CD8-positive, alpha-beta memory T cell (primary cell): Measurements from ENCODE around the gene KRTAP10-7. TPM values are rescaled to one million over a fixed set of nuclear protein-coding genes. Genes with fewer than 3 reads are reported as not detected.
A peak's percentile ranks its signal among the peaks of the same experiment; 100 is the strongest.
"Not testable (repeated sequence)": the region's sequence is repeated elsewhere in the genome, so short reads cannot be mapped to it uniquely, and the experiment has no call there.

Source experiments
- CTCF ChIA-PET: fragments of 350-600 bp; sonication (Branson Sonifier 250); formaldehyde crosslinking; loops from one replicate; lab custom pipeline; 2021; ENCODE audit warnings: antibody characterized with exemption; lab: Charles Lee
- POLR2A ChIA-PET: fragments of 350-600 bp; sonication (Branson Sonifier 250); formaldehyde crosslinking; loops from one replicate; lab custom pipeline; 2021; ENCODE audit warnings: antibody characterized with exemption; lab: Charles Lee
- DNase-seq, 5 donors: peaks; one replicate each; pipeline versions ENCODE4 v3.0.0 to v3.0.0-alpha.2; 2020 to 2022; ENCODE audit warnings: mixed read lengths in 1 of 5
- H3K27ac ChIP-seq: one replicate; pipeline ENCODE4 v1.7.0; 2013; ENCODE audit warnings: low read depth, mild to moderate bottlenecking, low read length, moderate library complexity
- H3K27me3 ChIP-seq: 2 replicates; pipeline ENCODE4 v1.7.0; 2013; ENCODE audit warnings: low read length, mild to moderate bottlenecking; ENCODE audit not compliant: insufficient read depth, poor library complexity, severe bottlenecking
- H3K36me3 ChIP-seq: 2 replicates; pipeline ENCODE4 v1.7.0; 2013; ENCODE audit warnings: mild to moderate bottlenecking, low read length, moderate library complexity; ENCODE audit not compliant: insufficient read depth
- H3K4me1 ChIP-seq: 2 replicates; pipeline ENCODE4 v1.7.0; 2013; ENCODE audit warnings: mild to moderate bottlenecking, low read length, moderate library complexity; ENCODE audit not compliant: insufficient read depth
- H3K4me3 ChIP-seq: 2 replicates; pipeline ENCODE4 v1.7.0; 2013; ENCODE audit warnings: mild to moderate bottlenecking, low read length
- H3K9me3 ChIP-seq: 2 replicates; pipeline ENCODE4 v1.7.0; 2013; ENCODE audit warnings: mild to moderate bottlenecking, low read length
- H3K27ac Mint-ChIP-seq, 8 donors: one replicate each; pipeline ENCODE4 v1.8.0; 2020 to 2021; ENCODE audit warnings: mixed read lengths in 8 of 8, mild to moderate bottlenecking in 6 of 8, inconsistent platforms in 3 of 8, moderate library complexity in 3 of 8
- H3K27me3 Mint-ChIP-seq, 2 donors: one replicate each; pipeline ENCODE4 v1.8.0; 2020 to 2021; ENCODE audit warnings: mixed read lengths in 2 of 2, mild to moderate bottlenecking in 1 of 2, moderate library complexity in 1 of 2
- H3K36me3 Mint-ChIP-seq, 3 donors: one replicate each; pipeline ENCODE4 v1.8.0; 2020 to 2021; ENCODE audit warnings: mixed read lengths in 3 of 3, inconsistent platforms in 1 of 3, mild to moderate bottlenecking in 1 of 3
- H3K4me1 Mint-ChIP-seq, 3 donors: one replicate each; pipeline ENCODE4 v1.8.0; 2020 to 2021; ENCODE audit warnings: mixed read lengths in 3 of 3, inconsistent platforms in 1 of 3, mild to moderate bottlenecking in 1 of 3
- H3K4me3 Mint-ChIP-seq, 7 donors: one replicate each; pipeline ENCODE4 v1.8.0; 2020 to 2021; ENCODE audit warnings: mixed read lengths in 7 of 7, mild to moderate bottlenecking in 6 of 7, moderate library complexity in 4 of 7, inconsistent platforms in 2 of 7
- H3K9me3 Mint-ChIP-seq, 5 donors: one replicate each; pipeline ENCODE4 v1.8.0; 2020 to 2022; ENCODE audit warnings: mixed read lengths in 5 of 5, mild to moderate bottlenecking in 3 of 5, moderate library complexity in 2 of 5, inconsistent platforms in 1 of 5
- polyA plus RNA-seq: library from polyadenylated mRNA; unstranded; fragments of 300-500 nt; fragmentation: Illumina TruSeq; gene quantifications from one replicate; pipeline ENCODE4 v1.2.3, GENCODE V29; 2021
- total RNA-seq, 2 experiments: library from RNA; stranded (reverse); gene quantifications; one replicate each; pipeline ENCODE4 v1.2.3, GENCODE V29; 2021

Gene KRTAP10-7
- total and polyA plus RNA-seq, 3 experiments from 2014 or later, result not detected

- Histone ChIP-seq H3K4me1 (no peaks in the 10 kb centered on the region), H3K27me3 (no peaks in the 10 kb centered on the region), H3K4me3 (no peak overlapping the region), H3K9me3 (no peaks in the 10 kb centered on the region), H3K36me3 (no peaks in the 10 kb centered on the region), H3K27ac (no peak overlapping the region)
- peaks cover 0 to 8% (median 2%) of the 10 kb centered on the region in 3 donors for H3K36me3 Mint-ChIP-seq
- ChIA-PET POLR2A (no interaction called here), CTCF (no interaction called here)
- DNase-seq, result no peak
- no peak overlapping the region for H3K4me3 Mint-ChIP-seq
- peaks cover 0 to 9% (median 4%) of the 10 kb centered on the region in 5 donors for H3K9me3 Mint-ChIP-seq
- peaks cover 4 to 8% of the 10 kb centered on the region in 2 donors for H3K27me3 Mint-ChIP-seq
- H3K27ac Mint-ChIP-seq, result peak overlapping the region in 1 of 8 donors; percentile 60
- H3K4me1 Mint-ChIP-seq, result peaks cover 2 to 12% (median 5%) of the 10 kb centered on the region in 3 donors
These were observed 4.9 kb upstream of the KRTAP10-7 start for GRCh38 chr21:44595524-44595923.

- peaks cover 4 to 9% of the 10 kb centered on the region in 2 donors for H3K27me3 Mint-ChIP-seq
- H3K9me3 Mint-ChIP-seq, result peaks cover 0 to 9% (median 4%) of the 10 kb centered on the region in 5 donors
- H3K27ac ChIP-seq, result no peak overlapping the region
- ChIA-PET POLR2A (no interaction called here), CTCF (no interaction called here)
- no peak overlapping the region for H3K4me3 ChIP-seq
- H3K4me1 Mint-ChIP-seq, result peaks cover 2 to 12% (median 5%) of the 10 kb centered on the region in 3 donors
- H3K4me3 Mint-ChIP-seq, result no peak overlapping the region
- DNase-seq, result no peak
- no peaks in the 10 kb centered on the region for H3K4me1 ChIP-seq
- H3K27ac Mint-ChIP-seq, result peak overlapping the region in 2 of 8 donors; percentile 38 to 84
- peaks cover 0 to 8% (median 2%) of the 10 kb centered on the region in 3 donors for H3K36me3 Mint-ChIP-seq
- H3K27me3 ChIP-seq, result no peaks in the 10 kb centered on the region
- H3K36me3 ChIP-seq, result no peaks in the 10 kb centered on the region
- no peaks in the 10 kb centered on the region for H3K9me3 ChIP-seq
These were observed 4.2 kb upstream of the KRTAP10-7 start for GRCh38 chr21:44596068-44596725.

GRCh38 chr21:44598061-44598460, 2.3 kb upstream of the KRTAP10-7 start:
- ChIA-PET POLR2A (no interaction called here), CTCF (no interaction called here)
- no peaks in the 10 kb centered on the region for H3K4me1 ChIP-seq
- no peak overlapping the region for H3K4me3 ChIP-seq
- no peaks in the 10 kb centered on the region for H3K36me3 ChIP-seq
- peaks cover 2 to 7% (median 5%) of the 10 kb centered on the region in 3 donors for H3K4me1 Mint-ChIP-seq
- no peak for DNase-seq
- peak overlapping the region in 2 of 8 donors; percentile 43 to 86 for H3K27ac Mint-ChIP-seq
- H3K36me3 Mint-ChIP-seq, result peaks cover 0 to 8% (median 2%) of the 10 kb centered on the region in 3 donors
- H3K4me3 Mint-ChIP-seq, result no peak overlapping the region
- no peaks in the 10 kb centered on the region for H3K27me3 ChIP-seq
- no peaks in the 10 kb centered on the region for H3K9me3 ChIP-seq
- peaks cover 0 to 11% of the 10 kb centered on the region in 2 donors for H3K27me3 Mint-ChIP-seq
- H3K9me3 Mint-ChIP-seq, result peaks cover 0 to 9% (median 4%) of the 10 kb centered on the region in 5 donors
- no peak overlapping the region for H3K27ac ChIP-seq

- POLR2A ChIA-PET, result no interaction called here
- CTCF ChIA-PET, result no interaction called here
- DNase-seq, result no peak
These were observed 950 bp upstream of the KRTAP10-7 start for GRCh38 chr21:44599264-44600029.

GRCh38 chr21:44601091-44601490, 694 bp downstream of the KRTAP10-7 start:
- H3K9me3 Mint-ChIP-seq, H3K4me1 Mint-ChIP-seq, POLR2A ChIA-PET, H3K27ac ChIP-seq, H3K27ac Mint-ChIP-seq, H3K4me1 ChIP-seq, DNase-seq, H3K27me3 ChIP-seq, H3K9me3 ChIP-seq, H3K4me3 ChIP-seq, CTCF ChIA-PET, H3K36me3 ChIP-seq, H3K4me3 Mint-ChIP-seq: not testable (repeated sequence)
- Mint-ChIP-seq H3K27me3 (peaks cover 16 to 20% of the 10 kb centered on the region in 2 donors), H3K36me3 (peaks cover 0 to 15% (median 0%) of the 10 kb centered on the region in 3 donors)

More at GRCh38 chr21:44599264-44600029, 950 bp upstream of the KRTAP10-7 start:
- H3K27me3 Mint-ChIP-seq, result peaks cover 7 to 11% of the 10 kb centered on the region in 2 donors
- H3K9me3 ChIP-seq, result no peaks in the 10 kb centered on the region
- no peaks in the 10 kb centered on the region for H3K27me3 ChIP-seq
- H3K9me3 Mint-ChIP-seq, result peaks cover 0 to 9% (median 4%) of the 10 kb centered on the region in 5 donors
- H3K36me3 Mint-ChIP-seq, result peaks cover 0 to 9% (median 2%) of the 10 kb centered on the region in 3 donors
- no peaks in the 10 kb centered on the region for H3K4me1 ChIP-seq
- H3K4me3 Mint-ChIP-seq, result no peak overlapping the region
- peaks cover 2 to 5% (median 4%) of the 10 kb centered on the region in 3 donors for H3K4me1 Mint-ChIP-seq
- no peak overlapping the region for H3K27ac Mint-ChIP-seq
- no peak overlapping the region for H3K27ac ChIP-seq
- no peak overlapping the region for H3K4me3 ChIP-seq
- no peaks in the 10 kb centered on the region for H3K36me3 ChIP-seq

- H3K4me3 ChIP-seq, result no peak overlapping the region
- ChIA-PET POLR2A (no interaction called here), CTCF (no interaction called here)
- Mint-ChIP-seq H3K9me3 (peaks cover 0 to 9% (median 4%) of the 10 kb centered on the region in 5 donors), H3K4me3 (no peak overlapping the region), H3K4me1 (no peaks in the 10 kb centered on the region), H3K36me3 (peaks cover 0 to 15% (median 0%) of the 10 kb centered on the region in 3 donors), H3K27ac (peak overlapping the region in 3 of 8 donors; percentile 17 to 68 (median 37)), H3K27me3 (peaks cover 16 to 26% of the 10 kb centered on the region in 2 donors)
- H3K27ac ChIP-seq, result no peak overlapping the region
- H3K27me3 ChIP-seq, result no peaks in the 10 kb centered on the region
- no peak for DNase-seq
- H3K36me3 ChIP-seq, result no peaks in the 10 kb centered on the region
- no peaks in the 10 kb centered on the region for H3K4me1 ChIP-seq
- no peaks in the 10 kb centered on the region for H3K9me3 ChIP-seq
These were observed 1.4 kb downstream of the KRTAP10-7 start for GRCh38 chr21:44601596-44602462.

GRCh38 chr21:44602463-44602850, 2.1 kb downstream of the KRTAP10-7 start:
- DNase-seq, result no peak
- H3K4me1 ChIP-seq, result no peaks in the 10 kb centered on the region
- Mint-ChIP-seq H3K27ac (no peak overlapping the region), H3K36me3 (peaks cover 0 to 15% (median 0%) of the 10 kb centered on the region in 3 donors), H3K4me1 (no peaks in the 10 kb centered on the region), H3K4me3 (no peak overlapping the region), H3K27me3 (peaks cover 17 to 26% of the 10 kb centered on the region in 2 donors), H3K9me3 (peaks cover 0 to 9% (median 4%) of the 10 kb centered on the region in 5 donors)
- no peak overlapping the region for H3K27ac ChIP-seq
- H3K9me3 ChIP-seq, result no peaks in the 10 kb centered on the region
- POLR2A ChIA-PET, result no interaction called here
- CTCF ChIA-PET, result no interaction called here
- no peaks in the 10 kb centered on the region for H3K36me3 ChIP-seq
- H3K27me3 ChIP-seq, result peaks cover under 1% of the 10 kb centered on the region
- H3K4me3 ChIP-seq, result no peak overlapping the region
